ENCODE results near the gene GALNT3.

Gene GALNT3

DNA sequence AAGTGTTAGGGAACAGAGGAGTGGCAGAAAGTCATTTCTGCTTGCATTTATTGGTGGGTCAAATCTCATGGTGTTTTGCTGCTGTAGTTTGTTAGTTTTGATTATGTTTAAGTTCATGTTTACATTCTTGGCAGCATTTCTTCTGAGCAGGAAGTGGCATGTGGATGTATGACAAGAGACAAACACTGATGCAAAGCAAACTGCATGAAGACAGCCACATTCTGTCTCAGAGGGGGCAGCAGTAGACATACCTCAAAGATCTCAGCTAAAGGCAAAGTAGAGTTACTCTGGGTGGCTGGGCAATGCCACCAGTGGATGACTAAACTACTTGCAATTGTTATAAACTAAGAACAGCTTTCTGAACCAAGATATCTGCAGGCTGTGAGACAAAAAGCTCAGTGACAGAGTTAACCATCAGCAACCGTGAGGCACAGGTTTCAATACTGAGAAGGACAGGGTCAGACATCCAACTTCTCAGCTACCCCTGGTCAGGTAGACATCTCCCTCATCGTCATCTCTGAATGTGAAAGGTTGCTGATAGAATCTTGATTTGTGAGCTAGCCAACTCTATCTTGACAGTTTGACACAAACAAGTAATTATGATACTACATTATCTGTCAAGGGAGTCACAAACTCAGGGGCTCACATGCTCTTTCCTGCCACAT is 16.4 kb downstream of the GALNT3 start:
- TF ChIP-seq, protein P1, sequence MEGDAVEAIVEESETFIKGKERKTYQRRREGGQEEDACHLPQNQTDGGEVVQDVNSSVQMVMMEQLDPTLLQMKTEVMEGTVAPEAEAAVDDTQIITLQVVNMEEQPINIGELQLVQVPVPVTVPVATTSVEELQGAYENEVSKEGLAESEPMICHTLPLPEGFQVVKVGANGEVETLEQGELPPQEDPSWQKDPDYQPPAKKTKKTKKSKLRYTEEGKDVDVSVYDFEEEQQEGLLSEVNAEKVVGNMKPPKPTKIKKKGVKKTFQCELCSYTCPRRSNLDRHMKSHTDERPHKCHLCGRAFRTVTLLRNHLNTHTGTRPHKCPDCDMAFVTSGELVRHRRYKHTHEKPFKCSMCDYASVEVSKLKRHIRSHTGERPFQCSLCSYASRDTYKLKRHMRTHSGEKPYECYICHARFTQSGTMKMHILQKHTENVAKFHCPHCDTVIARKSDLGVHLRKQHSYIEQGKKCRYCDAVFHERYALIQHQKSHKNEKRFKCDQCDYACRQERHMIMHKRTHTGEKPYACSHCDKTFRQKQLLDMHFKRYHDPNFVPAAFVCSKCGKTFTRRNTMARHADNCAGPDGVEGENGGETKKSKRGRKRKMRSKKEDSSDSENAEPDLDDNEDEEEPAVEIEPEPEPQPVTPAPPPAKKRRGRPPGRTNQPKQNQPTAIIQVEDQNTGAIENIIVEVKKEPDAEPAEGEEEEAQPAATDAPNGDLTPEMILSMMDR (IDR thresholded peaks at IDR 0.05; ENCODE audit: borderline replicate concordance, insufficient read depth, low read depth, low read length) = no peak
- no peak overlapping the region for H3K4me3 ChIP-seq (ENCODE audit: low read depth, low read length)

DNA sequence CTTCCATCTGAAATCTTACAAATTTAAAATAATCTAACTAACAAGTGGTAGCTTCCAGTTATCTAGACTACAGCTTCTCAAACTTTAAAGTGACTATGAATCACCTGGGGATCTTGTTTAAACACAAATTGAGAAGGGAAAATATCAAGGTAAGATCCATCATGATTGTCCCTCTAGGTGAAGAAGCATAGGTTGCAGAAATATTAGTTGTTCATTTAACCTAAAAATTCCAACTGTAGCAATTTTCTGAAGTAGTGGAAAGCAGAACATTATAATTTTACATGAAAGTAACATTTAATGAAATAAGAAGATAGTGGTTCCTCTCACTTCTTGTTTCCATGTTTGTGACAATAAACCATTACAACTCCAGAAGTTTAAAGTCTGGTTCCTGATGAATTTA is 17.3 kb downstream of the GALNT3 start:
- TF ChIP-seq, protein P1 (IDR thresholded peaks at IDR 0.05; ENCODE audit: borderline replicate concordance, insufficient read depth, low read depth, low read length) = no peak

DNA sequence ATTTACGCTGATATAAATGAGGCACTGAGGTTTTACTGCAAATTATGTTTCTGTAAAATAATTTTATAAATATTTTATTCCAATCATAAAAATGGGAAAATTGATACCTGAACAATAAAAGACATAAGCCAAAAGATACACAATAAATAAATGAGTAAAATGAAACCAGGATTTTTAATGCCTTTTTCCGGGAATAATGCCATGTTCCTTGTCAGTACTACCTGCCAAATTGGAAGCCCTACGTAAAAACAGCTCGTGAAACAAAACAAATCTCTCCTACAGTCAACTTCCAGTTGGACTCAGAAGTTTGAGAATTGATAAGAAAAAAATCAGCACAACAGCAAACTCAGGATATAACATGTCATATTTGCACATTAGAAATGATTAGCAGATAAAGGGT is 18.0 kb downstream of the GALNT3 start:
- TF ChIP-seq, protein P1 (IDR thresholded peaks at IDR 0.05; ENCODE audit: borderline replicate concordance, insufficient read depth, low read depth, low read length) = no peak
- H3K4me3 ChIP-seq (ENCODE audit: low read depth, low read length) = no peak overlapping the region

More for the DNA sequence above, 17.3 kb downstream of the GALNT3 start:
- H3K4me3 ChIP-seq (ENCODE audit: low read depth, low read length) = no peak overlapping the region

DNA sequence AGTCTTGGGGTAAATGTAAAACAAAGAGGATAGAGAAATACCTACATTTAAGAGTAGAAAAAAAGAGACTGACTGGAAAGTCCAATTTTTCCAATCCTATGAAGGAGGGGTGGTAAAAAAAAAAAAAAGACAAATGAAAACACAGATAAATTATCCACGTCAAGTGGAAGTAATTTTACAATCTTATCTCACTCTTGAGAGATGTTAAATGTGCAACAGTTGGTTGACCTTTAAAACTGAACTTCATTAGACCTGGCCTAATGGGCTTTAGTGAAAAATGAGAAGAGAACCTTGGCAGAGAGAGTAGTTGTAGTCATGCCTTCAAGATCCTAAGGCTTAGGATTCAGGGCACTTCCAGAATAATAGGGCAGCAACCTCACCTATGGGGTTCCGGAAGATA is 20.4 kb downstream of the GALNT3 start:
- TF ChIP-seq, protein P1 (IDR thresholded peaks at IDR 0.05; ENCODE audit: borderline replicate concordance, insufficient read depth, low read depth, low read length) = no peak
- H3K4me3 ChIP-seq (ENCODE audit: low read depth, low read length) = no peak overlapping the region

DNA sequence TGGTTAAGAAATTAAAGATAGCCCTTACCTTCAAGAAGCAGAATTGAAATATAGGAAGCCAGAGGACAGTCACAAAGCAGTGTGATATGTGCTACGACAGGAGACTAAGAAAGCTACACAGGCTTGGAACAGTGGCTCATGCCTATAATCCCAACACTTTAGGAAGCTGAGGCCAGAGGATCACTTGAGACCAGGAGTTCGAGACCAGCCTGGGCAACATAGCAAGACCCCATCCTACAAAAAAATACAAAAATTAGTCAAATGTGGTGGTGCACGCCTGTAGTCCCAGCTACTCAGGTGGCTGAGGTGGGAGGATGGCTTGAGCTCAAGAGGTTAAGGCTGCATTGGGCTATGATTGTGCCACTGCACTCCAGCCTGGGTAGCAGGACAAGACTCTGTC is 21.9 kb downstream of the GALNT3 start:
- TF ChIP-seq, protein P1 (IDR thresholded peaks at IDR 0.05; ENCODE audit: borderline replicate concordance, insufficient read depth, low read depth, low read length) = no peak
- no peak overlapping the region for H3K4me3 ChIP-seq (ENCODE audit: low read depth, low read length)

DNA sequence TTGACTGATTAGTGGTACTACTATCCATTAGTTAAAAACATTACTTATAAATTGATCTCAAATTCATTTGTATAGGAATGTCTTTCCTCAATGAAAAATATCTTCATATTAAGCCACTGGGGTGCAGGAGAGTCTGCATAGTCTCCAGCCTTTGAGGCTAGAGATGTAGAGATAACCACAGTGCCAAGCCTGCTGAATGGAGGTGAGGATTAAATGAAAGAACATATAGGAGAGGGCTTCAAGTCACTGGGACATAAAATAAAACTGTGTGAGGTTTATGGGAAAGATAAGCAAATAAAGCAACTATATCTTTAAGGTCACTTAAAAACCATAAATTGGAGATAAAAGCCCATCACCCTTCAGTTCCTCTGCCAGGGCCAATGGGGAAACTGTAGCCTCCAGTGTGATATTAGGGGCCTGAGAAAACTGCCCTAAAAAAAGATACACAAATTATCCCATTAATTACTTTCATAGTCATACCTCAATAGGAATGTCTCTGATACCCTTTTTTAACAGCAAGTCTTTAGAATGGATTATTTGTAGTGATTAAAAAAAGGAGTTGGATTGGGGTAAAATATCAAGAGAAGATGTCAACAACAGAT is 27.6 kb downstream of the GALNT3 start:
- TF ChIP-seq, protein P1 (IDR thresholded peaks at IDR 0.05; ENCODE audit: borderline replicate concordance, insufficient read depth, low read depth, low read length) = no peak
- H3K4me3 ChIP-seq (ENCODE audit: low read depth, low read length) = no peak overlapping the region

DNA sequence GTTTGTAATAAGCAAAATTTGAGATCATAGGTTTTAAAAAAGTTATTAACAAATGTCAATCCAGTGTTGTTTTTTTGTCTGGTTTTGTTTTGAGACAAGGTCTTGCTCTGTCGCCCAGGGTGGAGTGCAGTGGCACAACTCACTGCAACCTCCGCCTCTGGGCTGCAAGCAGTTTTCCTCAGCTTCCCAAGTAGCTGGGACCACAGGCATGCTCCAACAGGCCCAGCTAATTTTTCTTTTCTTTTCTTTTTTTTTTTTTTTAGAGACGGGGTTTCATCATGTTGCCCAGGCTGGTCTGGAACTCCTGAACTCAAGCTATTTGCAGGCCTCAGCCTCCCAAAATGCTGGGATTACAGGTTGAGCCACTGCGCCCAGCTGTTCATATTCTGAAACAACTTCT is 31.3 kb downstream of the GALNT3 start:
- TF ChIP-seq, protein P1 (IDR thresholded peaks at IDR 0.05; ENCODE audit: borderline replicate concordance, insufficient read depth, low read depth, low read length) = no peak

More for the DNA sequence above, 31.3 kb downstream of the GALNT3 start:
- H3K4me3 ChIP-seq (ENCODE audit: low read depth, low read length) = no peak overlapping the region
